ENCODE data around the gene CTBP2. TPM values are rescaled to one million over a fixed set of nuclear protein-coding genes. Genes with fewer than 3 reads are reported as not detected.
A peak's percentile ranks its signal among the peaks of the same experiment; 100 is the strongest.
"Not testable (repeated sequence)": the region's sequence is repeated elsewhere in the genome, so short reads cannot be mapped to it uniquely, and the experiment has no call there.

CTBP2 gene
- total RNA-seq, 1 donor from 2014 or later = 57.3 TPM

DNA sequence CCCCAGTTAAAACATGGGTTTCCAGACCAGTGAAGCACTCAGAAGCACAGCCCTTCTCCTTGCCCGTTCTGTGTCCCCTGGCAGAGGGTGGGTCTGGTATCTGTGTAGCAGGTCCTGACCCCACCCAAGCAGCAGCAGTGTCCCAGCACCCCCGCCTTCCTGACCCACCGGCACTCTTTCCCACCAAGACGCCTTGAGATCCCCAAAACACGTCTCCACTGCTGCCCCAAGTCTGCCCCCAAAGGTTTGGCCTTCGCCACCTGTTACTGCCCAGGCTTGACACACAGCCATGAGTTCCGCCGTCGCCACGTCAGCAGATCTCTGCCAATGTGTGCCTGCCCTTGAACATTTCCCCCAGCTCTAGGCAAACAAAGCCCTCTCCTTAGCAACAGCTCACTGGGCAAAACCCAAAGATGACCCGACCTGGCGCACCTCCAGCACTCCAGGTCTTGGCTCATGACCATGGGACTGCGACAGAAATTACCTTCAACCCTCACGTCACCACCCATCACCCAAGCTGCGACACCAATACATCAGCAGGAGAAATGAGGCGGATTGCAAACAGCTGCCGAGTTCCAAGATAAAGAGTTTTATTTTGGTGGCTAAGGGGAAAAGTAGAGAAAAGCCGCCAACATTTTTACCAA lies 75.6 kb downstream of the CTBP2 start:
- TF ChIP-seq, protein P1, sequence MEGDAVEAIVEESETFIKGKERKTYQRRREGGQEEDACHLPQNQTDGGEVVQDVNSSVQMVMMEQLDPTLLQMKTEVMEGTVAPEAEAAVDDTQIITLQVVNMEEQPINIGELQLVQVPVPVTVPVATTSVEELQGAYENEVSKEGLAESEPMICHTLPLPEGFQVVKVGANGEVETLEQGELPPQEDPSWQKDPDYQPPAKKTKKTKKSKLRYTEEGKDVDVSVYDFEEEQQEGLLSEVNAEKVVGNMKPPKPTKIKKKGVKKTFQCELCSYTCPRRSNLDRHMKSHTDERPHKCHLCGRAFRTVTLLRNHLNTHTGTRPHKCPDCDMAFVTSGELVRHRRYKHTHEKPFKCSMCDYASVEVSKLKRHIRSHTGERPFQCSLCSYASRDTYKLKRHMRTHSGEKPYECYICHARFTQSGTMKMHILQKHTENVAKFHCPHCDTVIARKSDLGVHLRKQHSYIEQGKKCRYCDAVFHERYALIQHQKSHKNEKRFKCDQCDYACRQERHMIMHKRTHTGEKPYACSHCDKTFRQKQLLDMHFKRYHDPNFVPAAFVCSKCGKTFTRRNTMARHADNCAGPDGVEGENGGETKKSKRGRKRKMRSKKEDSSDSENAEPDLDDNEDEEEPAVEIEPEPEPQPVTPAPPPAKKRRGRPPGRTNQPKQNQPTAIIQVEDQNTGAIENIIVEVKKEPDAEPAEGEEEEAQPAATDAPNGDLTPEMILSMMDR (conservative IDR thresholded peaks at IDR 0.05; ENCODE audit: low read depth, low read length) = no peak
- peak; percentile 88 for DNase-seq (ENCODE audit: low read depth)
- peak overlapping the region; percentile 28 for H3K4me3 ChIP-seq (ENCODE audit: low read depth, low read length)

DNA sequence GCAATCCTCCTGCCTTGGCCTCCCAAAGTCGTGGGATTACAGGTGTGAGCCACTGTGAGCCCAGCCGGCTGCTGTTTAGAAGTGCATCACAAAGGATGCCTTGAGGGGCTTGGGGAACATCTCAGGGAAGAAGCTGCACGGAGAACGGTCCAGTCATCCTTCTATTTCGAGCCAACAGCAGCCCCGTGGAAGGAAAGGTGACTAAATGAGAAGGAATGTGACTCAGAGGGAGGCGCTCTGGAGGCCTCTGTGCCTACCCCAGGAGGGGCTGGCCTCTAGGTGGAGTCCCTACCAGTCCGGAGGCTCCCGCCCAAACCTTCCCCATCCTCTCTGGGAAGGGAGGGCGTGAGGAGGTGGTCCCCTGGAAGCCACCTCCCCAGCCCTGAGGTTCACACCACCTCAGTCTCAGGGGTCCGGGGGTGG lies 76.2 kb downstream of the CTBP2 start:
- peak overlapping the region; percentile 28 for H3K4me3 ChIP-seq (ENCODE audit: low read depth, low read length)
- TF ChIP-seq, protein P1 (conservative IDR thresholded peaks at IDR 0.05; ENCODE audit: low read depth, low read length) = peak; percentile 49
- DNase-seq (ENCODE audit: low read depth) = peak; percentile 90

DNA sequence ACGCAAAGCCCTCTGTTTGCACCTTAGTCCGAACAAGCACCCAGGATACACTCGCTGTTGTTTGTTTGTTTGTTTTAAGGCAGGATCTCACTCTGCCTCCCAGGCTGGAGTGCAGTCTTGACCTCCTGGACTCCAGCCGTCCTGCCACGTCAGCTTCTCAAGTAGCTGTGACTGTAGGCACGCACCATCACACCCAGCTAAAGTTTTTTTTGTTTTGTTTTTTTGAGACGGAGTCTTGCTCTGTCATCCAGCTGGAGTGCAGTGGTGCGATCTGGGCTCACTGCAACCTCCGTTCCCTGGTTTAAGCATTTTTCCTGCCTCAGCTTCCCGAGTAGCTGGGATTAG lies 76.8 kb downstream of the CTBP2 start:
- peak; percentile 90 for DNase-seq (ENCODE audit: low read depth)
- TF ChIP-seq, protein P1 (conservative IDR thresholded peaks at IDR 0.05; ENCODE audit: low read depth, low read length) = no peak
- peak overlapping the region; percentile 10 for H3K4me3 ChIP-seq (ENCODE audit: low read depth, low read length)

DNA sequence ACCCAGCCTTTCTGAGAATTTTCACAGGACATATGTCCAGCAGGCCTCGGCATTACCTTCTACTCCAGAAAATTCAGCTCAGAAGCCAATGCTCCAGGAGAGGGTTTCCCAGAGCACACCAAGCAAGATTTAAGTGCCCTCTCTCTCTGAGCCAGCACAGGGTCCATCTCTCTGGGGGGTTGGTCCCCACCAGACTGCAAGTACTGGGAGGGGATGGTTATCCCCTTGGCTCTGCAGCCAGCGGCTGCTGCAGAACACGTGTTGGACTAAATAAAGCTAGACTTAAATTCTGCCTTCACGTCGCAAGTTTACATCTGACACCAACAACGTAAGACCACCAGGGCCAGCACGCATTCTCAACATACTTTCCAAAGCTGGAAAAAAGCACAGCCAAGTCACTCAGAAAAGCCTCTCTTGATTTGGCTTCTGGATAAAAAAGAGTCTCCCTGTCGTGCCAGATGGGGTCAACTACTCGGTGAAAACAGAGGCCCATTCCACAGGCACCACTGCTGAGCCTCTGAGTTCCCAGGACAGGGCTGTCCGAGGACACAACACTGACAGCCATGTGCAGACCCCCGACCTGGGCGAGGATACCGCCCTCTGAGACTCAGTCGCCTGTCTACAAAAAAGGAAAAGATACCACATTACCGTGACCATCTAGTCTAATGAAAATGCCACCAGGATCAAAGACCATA lies 77.3 kb downstream of the CTBP2 start:
- no peak overlapping the region for H3K4me3 ChIP-seq (ENCODE audit: low read depth, low read length)
- TF ChIP-seq, protein P1 (conservative IDR thresholded peaks at IDR 0.05; ENCODE audit: low read depth, low read length) = no peak
- no peak for DNase-seq (ENCODE audit: low read depth)

DNA sequence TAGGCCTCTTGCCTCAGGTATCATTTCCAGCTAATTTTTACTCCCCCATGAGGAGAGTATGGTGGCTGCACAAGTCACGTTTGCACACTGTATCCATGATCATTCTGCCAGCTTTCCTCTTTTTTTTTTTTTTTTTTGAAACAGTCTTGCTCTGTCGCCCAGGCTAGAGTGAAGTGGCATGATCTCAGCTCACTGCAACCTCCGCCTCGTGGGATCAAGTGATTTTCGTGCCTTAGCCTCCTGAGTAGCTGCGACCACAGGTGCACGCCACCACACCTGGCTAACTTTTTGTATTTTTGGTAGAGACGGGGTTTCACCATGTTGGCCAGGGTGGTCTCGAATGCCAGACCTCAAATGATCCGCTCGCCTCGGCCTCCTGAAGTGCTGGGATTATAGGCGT lies 77.9 kb downstream of the CTBP2 start:
- DNase-seq (ENCODE audit: low read depth) = not testable (repeated sequence)

DNA sequence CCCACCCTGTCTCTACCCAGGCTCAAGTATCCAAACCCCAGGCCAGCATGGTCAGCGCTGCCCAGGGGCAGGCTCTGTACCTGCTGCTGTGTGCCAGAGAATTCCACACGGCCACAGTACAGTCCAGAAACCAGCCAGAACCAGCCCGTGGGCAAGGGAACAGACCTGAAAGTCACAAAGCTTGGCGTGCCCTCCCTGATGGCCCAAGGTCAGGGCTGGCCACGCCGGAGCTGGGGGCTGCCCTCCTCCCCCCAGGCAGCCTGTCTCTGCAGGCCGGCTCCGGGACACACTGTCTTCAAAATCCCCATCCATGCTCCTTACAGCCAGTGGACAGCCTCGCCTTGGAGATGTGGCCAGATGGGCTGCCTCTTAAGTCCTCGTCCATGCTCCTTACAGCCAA lies 78.4 kb downstream of the CTBP2 start:
- no peak for DNase-seq (ENCODE audit: low read depth)
- TF ChIP-seq, protein P1 (conservative IDR thresholded peaks at IDR 0.05; ENCODE audit: low read depth, low read length) = no peak
- no peak overlapping the region for H3K4me3 ChIP-seq (ENCODE audit: low read depth, low read length)

More for the DNA sequence above, 77.9 kb downstream of the CTBP2 start:
- not testable (repeated sequence) for H3K4me3 ChIP-seq (ENCODE audit: low read depth, low read length)

DNA sequence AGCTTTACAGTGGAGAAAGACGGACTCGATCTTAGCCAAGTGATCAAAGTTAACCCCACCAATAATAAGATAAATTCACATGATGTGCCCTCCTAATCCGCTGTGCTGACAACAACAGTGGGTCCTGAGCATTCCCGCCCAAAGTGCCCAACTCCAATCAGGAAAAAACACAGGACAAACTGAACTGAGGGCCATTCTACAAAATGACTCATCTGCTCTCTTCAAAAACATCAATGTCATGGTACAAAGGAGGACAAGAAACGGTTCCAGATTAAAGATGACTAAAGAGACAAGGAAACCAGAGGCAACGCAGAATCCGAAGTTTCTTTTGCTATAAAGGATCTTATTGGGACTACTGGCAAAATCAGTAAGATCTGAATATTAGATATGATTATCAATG lies 79.4 kb downstream of the CTBP2 start:
- no peak overlapping the region for H3K4me3 ChIP-seq (ENCODE audit: low read depth, low read length)
- TF ChIP-seq, protein P1 (conservative IDR thresholded peaks at IDR 0.05; ENCODE audit: low read depth, low read length) = no peak
- DNase-seq (ENCODE audit: low read depth) = no peak
